IMR-90 (cell line): ENCODE results near the gene SLIT3. TPM values are rescaled to one million over a fixed set of nuclear protein-coding genes. Genes with fewer than 3 reads are reported as not detected.

Experiments used
- ATAC-seq: fragments of 200-7000 bp; cut with Tn5 transposase; 2 replicates; pipeline ENCODE4 v1.9.1; 2020; ENCODE audit warnings: low read depth, mild to moderate bottlenecking, moderate library complexity
- BruUV-seq: library from RNA; stranded (reverse); fragments of 400-500 nt; replicated peaks from 2 replicates; lab custom pipeline; 2021; lab: Mats Ljungman, UMichigan
- CTCF ChIA-PET: fragments of 300-600 bp; formaldehyde crosslinking; extraction: SDS; loops from one replicate; lab custom pipeline; 2021; ENCODE audit warnings: antibody characterized with exemption; lab: Yijun Ruan, JAX
- POLR2A ChIA-PET: fragments of 300-600 bp; sonication (Branson Sonifier 250); formaldehyde crosslinking; loops from one replicate; lab custom pipeline; 2022; ENCODE audit warnings: antibody characterized with exemption; ENCODE audit not compliant: unreplicated experiment; lab: Charles Lee
- DNase-seq: peaks from one replicate; pipeline ENCODE4 v3.0.0; 2013
- H2AFZ ChIP-seq: replicated peaks from 2 replicates; pipeline ENCODE3; 2013; ENCODE audit warnings: low read length, mild to moderate bottlenecking; ENCODE audit not compliant: poor library complexity
- H2AK5ac ChIP-seq: 2 replicates; pipeline ENCODE4 v1.6.1; 2013; ENCODE audit warnings: low read depth, low read length, inconsistent platforms
- H2AK9ac ChIP-seq: replicated peaks from 2 replicates; pipeline ENCODE3; 2013; ENCODE audit warnings: mild to moderate bottlenecking, low read depth, low read length, moderate library complexity; ENCODE audit not compliant: poor library complexity
- H2BK120ac ChIP-seq: 2 replicates; pipeline ENCODE4 v1.6.1; 2013; ENCODE audit warnings: low read depth, low read length, inconsistent platforms
- H2BK15ac ChIP-seq: 3 replicates; pipeline ENCODE4 v1.6.1; 2013; ENCODE audit warnings: low read depth, low read length, inconsistent platforms
- H2BK20ac ChIP-seq: 2 replicates; pipeline ENCODE4 v1.6.1; 2013; ENCODE audit warnings: low read depth, mild to moderate bottlenecking, inconsistent platforms, low read length, moderate library complexity
- H2BK5ac ChIP-seq: 2 replicates; pipeline ENCODE4 v1.6.1; 2013; ENCODE audit warnings: mild to moderate bottlenecking, low read depth, low read length, inconsistent platforms; ENCODE audit not compliant: poor library complexity, severe bottlenecking
- H3K14ac ChIP-seq: replicated peaks from 2 replicates; pipeline ENCODE4 v1.6.1; 2013; ENCODE audit warnings: low read depth, low read length, inconsistent platforms
- H3K18ac ChIP-seq: 2 replicates; pipeline ENCODE4 v1.6.1; 2013; ENCODE audit warnings: low read depth, low read length, control low read depth
- H3K23ac ChIP-seq: 2 replicates; pipeline ENCODE4 v1.6.1; 2013; ENCODE audit warnings: low read depth, low read length, inconsistent platforms
- H3K27ac ChIP-seq: 2 replicates; pipeline ENCODE4 v1.5.1; 2013; ENCODE audit warnings: mild to moderate bottlenecking, control low read depth, low read length; ENCODE audit not compliant: insufficient read depth
- H3K27me3 ChIP-seq: 2 replicates; pipeline ENCODE4 v1.6.1; 2013; ENCODE audit warnings: low read length; ENCODE audit not compliant: control insufficient read depth, insufficient read depth
- H3K36me3 ChIP-seq: 2 replicates; pipeline ENCODE4 v1.6.1; 2013; ENCODE audit warnings: low read length, mixed read lengths; ENCODE audit not compliant: control insufficient read depth, insufficient read depth
- H3K4ac ChIP-seq: 2 replicates; pipeline ENCODE4 v1.6.1; 2013; ENCODE audit warnings: low read depth, low read length, inconsistent platforms
- H3K4me1 ChIP-seq: 2 replicates; pipeline ENCODE4 v1.6.1; 2013; ENCODE audit warnings: low read length, mixed read lengths; ENCODE audit not compliant: control insufficient read depth, insufficient read depth
- H3K4me2 ChIP-seq: 2 replicates; pipeline ENCODE4 v1.6.1; 2013; ENCODE audit warnings: low read depth, mild to moderate bottlenecking, control low read depth, low read length, moderate library complexity
- H3K4me3 ChIP-seq: 2 replicates; pipeline ENCODE4 v1.5.1; 2013; ENCODE audit warnings: low read depth, mild to moderate bottlenecking, control low read depth, low read length, moderate library complexity; ENCODE audit not compliant: insufficient read depth
- H3K56ac ChIP-seq: 2 replicates; pipeline ENCODE4 v1.6.1; 2013; ENCODE audit warnings: low read length, inconsistent platforms; ENCODE audit not compliant: insufficient read depth; ENCODE audit errors: extremely low read depth
- H3K79me1 ChIP-seq, 2 experiments: 2 replicates each; pipeline ENCODE4 v1.6.1; 2013; ENCODE audit warnings: low read length in 2 of 2, inconsistent platforms in 1 of 2, low read depth in 1 of 2
- H3K9ac ChIP-seq: 2 replicates; pipeline ENCODE4 v1.6.1; 2013; ENCODE audit warnings: low read depth, low read length, control low read depth
- H3K9me1 ChIP-seq: 2 replicates; pipeline ENCODE4 v1.6.1; 2013; ENCODE audit warnings: low read length, inconsistent platforms; ENCODE audit not compliant: insufficient read depth
- H3K9me3 ChIP-seq: 2 replicates; pipeline ENCODE4 v1.6.1; 2013; ENCODE audit warnings: low read length; ENCODE audit not compliant: control insufficient read depth, insufficient read depth
- H4K20me1 ChIP-seq: 2 replicates; pipeline ENCODE4 v1.6.1; 2013; ENCODE audit warnings: low read length, inconsistent platforms; ENCODE audit not compliant: insufficient read depth
- H4K5ac ChIP-seq: 2 replicates; pipeline ENCODE4 v1.6.1; 2013; ENCODE audit warnings: mild to moderate bottlenecking, low read depth, low read length, control low read depth
- H4K8ac ChIP-seq, 2 experiments: 2 replicates each; pipeline ENCODE4 v1.6.1; 2013; ENCODE audit warnings: low read depth in 2 of 2, low read length in 2 of 2, control low read depth in 1 of 2, inconsistent platforms in 1 of 2
- H4K91ac ChIP-seq: 2 replicates; pipeline ENCODE4 v1.6.1; 2013; ENCODE audit warnings: low read depth, low read length, inconsistent platforms; ENCODE audit not compliant: insufficient read depth
- SMC3 ChIP-seq: fragments of 150-350 bp; IDR thresholded peaks from 2 replicates; pipeline ENCODE4 v1.6.1; 2016; ENCODE audit warnings: low read depth, mild to moderate bottlenecking, antibody characterized with exemption, low read length, moderate library complexity
- WGBS, 2 experiments: methylation state at CpG; one replicate each; pipeline versions ENCODE4 v1.1.5 to v1.1.7; 2013; ENCODE audit warnings: missing lambda C conversion rate in 2 of 2; ENCODE audit not compliant: insufficient read length in 1 of 2; ENCODE audit errors: extremely low coverage in 2 of 2; 5-methylcytosine and 5-hydroxymethylcytosine counted together
- dilution Hi-C: fragments of 300-500 bp; cut with HindIII; formaldehyde crosslinking; loops from one replicate; pipeline ENCODE4 v1.14.3; 2018; ENCODE audit warnings: low sequenced_read_pairs; ENCODE audit not compliant: unreplicated experiment
- in situ Hi-C: fragments of 300-500 bp; cut with MboI; formaldehyde crosslinking; loops from 3 replicates; pipeline ENCODE4 v1.14.3; 2019; ENCODE audit warnings: low sequenced_read_pairs, inconsistent platforms, mixed read lengths
- intact Hi-C: fragments of 100-400 bp; cut with micrococcal nuclease; formaldehyde crosslinking; loops from 2 replicates; pipeline ENCODE4 v1.10.0; 2022
- polyA plus RNA-seq, 3 experiments: library from polyadenylated mRNA; depleted of rRNA; stranded (reverse); fragments of >200 nt; gene quantifications; 2 replicates each; pipeline ENCODE4 v1.2.3, GENCODE V29; 2012; ENCODE audit warnings: low replicate concordance in 1 of 3
- total RNA-seq: library from RNA; depleted of rRNA; stranded (reverse); fragments of >200 nt; gene quantifications from 2 replicates; pipeline ENCODE4 v1.2.3, GENCODE V29; 2012

The SLIT3 gene
- total and polyA plus RNA-seq, 2 of the 4 experiments (the other 2 are of a cell fraction) = 0.18 to 0.50 TPM

GRCh38 chr5:169218861-169219260 lies 82.1 kb downstream of the SLIT3 start:
- no peak overlapping the region for H3K18ac ChIP-seq
- H3K14ac ChIP-seq = no peak overlapping the region
- ChIA-PET POLR2A (no interaction called here), CTCF (no interaction called here)
- peaks cover 12% of the 10 kb centered on the region for H3K9me3 ChIP-seq
- DNase-seq = no peak
- ATAC-seq = no peak
- H3K4ac ChIP-seq = no peak overlapping the region
- no peak overlapping the region for H3K27ac ChIP-seq
- no peak for TF ChIP-seq SMC3
- H4K8ac ChIP-seq = no peak overlapping the region
- H3K27me3 ChIP-seq = no peaks in the 10 kb centered on the region
- no peak overlapping the region for H2AK9ac ChIP-seq
- no peak overlapping the region for H2AK5ac ChIP-seq
- H3K56ac ChIP-seq = no peak overlapping the region
- H2BK5ac ChIP-seq = no peak overlapping the region
- H3K9ac ChIP-seq = no peak overlapping the region
- no peak overlapping the region for H3K4me2 ChIP-seq
- in situ Hi-C loops = no loop called here
- H2AFZ ChIP-seq = no peak overlapping the region
- no TSS peak for BruUV-seq
- no peak overlapping the region for H2BK15ac ChIP-seq
- no peak overlapping the region for H4K5ac ChIP-seq
- dilution Hi-C loops = no loop called here
- H3K9me1 ChIP-seq = no peaks in the 10 kb centered on the region
- H2BK120ac ChIP-seq = no peak overlapping the region
- no peaks in the 10 kb centered on the region for H3K4me1 ChIP-seq
- H2BK20ac ChIP-seq = no peak overlapping the region
- H4K20me1 ChIP-seq = no peaks in the 10 kb centered on the region
- no CpG with 5 or more reads among the region's 4 CpGs for WGBS, 2 experiments
- H3K79me1 ChIP-seq = no peaks in the 10 kb centered on the region
- no peak overlapping the region for H3K23ac ChIP-seq
- intact Hi-C loops = no loop called here
- H3K4me3 ChIP-seq = no peak overlapping the region
- H4K91ac ChIP-seq = no peak overlapping the region
- H3K36me3 ChIP-seq = no peaks in the 10 kb centered on the region
